Measurements from ENCODE around the gene ENTPD1.
"Not testable (repeated sequence)": the region's sequence is repeated elsewhere in the genome, so short reads cannot be mapped to it uniquely, and the experiment has no call there.

Gene ENTPD1

DNA sequence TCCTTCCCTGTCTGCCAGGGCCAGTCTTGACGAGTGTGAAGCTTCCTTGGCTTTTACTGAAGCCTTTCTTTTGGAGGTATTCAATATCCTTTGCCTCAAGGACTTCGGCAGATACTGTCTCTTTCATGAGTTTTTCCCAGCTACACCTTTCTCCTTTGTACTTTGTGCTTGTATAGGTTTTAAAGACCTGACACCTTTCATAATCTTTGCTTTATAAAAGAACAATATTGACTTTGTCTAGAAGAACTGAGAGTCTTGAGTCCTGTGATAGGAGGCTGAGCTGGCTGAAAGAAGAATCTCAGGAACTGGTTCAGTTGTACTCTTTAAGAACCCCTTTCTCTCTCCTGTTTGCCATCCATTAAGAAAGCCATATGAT, 110.5 kb downstream of the ENTPD1 start:
- DNase-seq (ENCODE audit: low read depth), result no peak
- TF ChIP-seq CTCF (IDR thresholded peaks at IDR 0.05; ENCODE audit: control insufficient read depth, extremely low read depth, insufficient read depth), result no peak
- H3K4me3 ChIP-seq (ENCODE audit: low read depth, low read length), result no peak overlapping the region

GRCh38 chr10:95867866-95868265, 111.9 kb downstream of the ENTPD1 start:
- H3K4me3 ChIP-seq (ENCODE audit: low read depth, low read length), result no peak overlapping the region
- DNase-seq (ENCODE audit: low read depth), result no peak
- no peak for TF ChIP-seq CTCF (IDR thresholded peaks at IDR 0.05; ENCODE audit: control insufficient read depth, extremely low read depth, insufficient read depth)

DNA sequence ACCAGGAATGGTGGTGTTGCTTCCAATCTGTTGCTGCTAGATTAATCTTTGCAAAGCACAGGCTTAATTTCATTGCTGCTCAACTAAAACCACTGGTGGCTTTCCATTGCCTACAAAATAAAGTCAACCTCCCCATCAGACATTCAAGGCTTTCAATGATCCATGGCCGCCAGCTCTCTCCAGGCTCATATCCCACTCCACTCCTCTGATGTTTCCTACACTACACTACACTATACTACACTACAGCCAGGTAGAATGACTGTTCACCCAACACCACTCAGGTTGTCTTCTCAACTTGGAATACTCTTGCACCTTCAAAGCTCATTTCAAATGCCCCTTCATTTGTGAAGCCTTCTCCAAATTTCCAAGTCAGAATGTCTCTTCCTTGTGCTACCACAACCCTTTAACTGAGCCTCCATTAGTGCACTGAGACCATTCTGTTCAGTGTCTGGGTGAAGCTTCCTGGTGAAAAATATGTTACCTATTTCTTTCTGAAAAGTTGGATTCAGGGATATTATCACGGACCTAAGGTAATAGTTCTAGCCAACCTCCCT, 116.3 kb downstream of the ENTPD1 start:
- TF ChIP-seq CTCF (IDR thresholded peaks at IDR 0.05; ENCODE audit: control insufficient read depth, extremely low read depth, insufficient read depth), result no peak
- no peak overlapping the region for H3K4me3 ChIP-seq (ENCODE audit: low read depth, low read length)
- no peak for DNase-seq (ENCODE audit: low read depth)

- no peak for DNase-seq (ENCODE audit: low read depth)
- no peak overlapping the region for H3K4me3 ChIP-seq (ENCODE audit: low read depth, low read length)
- TF ChIP-seq CTCF (IDR thresholded peaks at IDR 0.05; ENCODE audit: control insufficient read depth, extremely low read depth, insufficient read depth), result no peak
Observed at GRCh38 chr10:95873139-95873538, 117.2 kb downstream of the ENTPD1 start.

DNA sequence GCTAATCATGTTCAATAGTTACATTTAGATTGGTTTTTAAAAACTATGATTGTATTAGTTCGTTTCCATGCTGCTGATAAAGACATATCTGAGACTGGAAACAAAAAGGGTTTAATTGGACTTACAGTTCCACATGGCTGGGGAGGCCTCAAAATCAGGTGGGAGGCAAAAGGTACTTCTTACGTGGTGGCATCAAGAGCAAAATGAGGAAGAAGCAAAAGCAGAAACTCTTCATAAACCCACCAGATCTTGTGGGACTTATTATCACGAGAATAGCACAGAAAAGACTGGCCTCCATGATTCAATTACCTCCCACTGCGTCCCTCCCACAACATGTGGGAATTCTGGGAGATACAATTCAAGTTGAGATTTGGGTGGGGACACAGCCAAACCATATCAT, 117.7 kb downstream of the ENTPD1 start:
- no peak for DNase-seq (ENCODE audit: low read depth)
- no peak for TF ChIP-seq CTCF (IDR thresholded peaks at IDR 0.05; ENCODE audit: control insufficient read depth, extremely low read depth, insufficient read depth)
- H3K4me3 ChIP-seq (ENCODE audit: low read depth, low read length), result no peak overlapping the region

- not testable (repeated sequence) for DNase-seq (ENCODE audit: low read depth)
Observed at GRCh38 chr10:95874783-95875182, 118.8 kb downstream of the ENTPD1 start.

GRCh38 chr10:95876756-95877155, 120.8 kb downstream of the ENTPD1 start:
- TF ChIP-seq CTCF (IDR thresholded peaks at IDR 0.05; ENCODE audit: control insufficient read depth, extremely low read depth, insufficient read depth), result no peak
- no peak overlapping the region for H3K4me3 ChIP-seq (ENCODE audit: low read depth, low read length)
- no peak for DNase-seq (ENCODE audit: low read depth)

More at GRCh38 chr10:95874783-95875182, 118.8 kb downstream of the ENTPD1 start:
- H3K4me3 ChIP-seq (ENCODE audit: low read depth, low read length), result not testable (repeated sequence)

Measured in LNCaP clone FGC (cell line).